HepG2 (cell line): ENCODE measurements around the gene TMEM219. TPM values are rescaled to one million over a fixed set of nuclear protein-coding genes. Genes with fewer than 3 reads are reported as not detected.

Source experiments
- ARID4A ChIP-seq: sonication (generic); formaldehyde crosslinking; IDR thresholded peaks from 2 replicates; pipeline ENCODE4 v1.5.0; 2020; ENCODE audit warnings: mild to moderate bottlenecking, missing genetic modification reagents, borderline replicate concordance
- BCL6 ChIP-seq: IDR thresholded peaks from 2 replicates; pipeline ENCODE4 v1.6.1; 2016; ENCODE audit warnings: missing genetic modification reagents, missing compliant biosample characterization
- CCDC6 ChIP-seq: sonication (generic); formaldehyde crosslinking; IDR thresholded peaks from 2 replicates; pipeline ENCODE4 v1.8.1; 2022; ENCODE audit warnings: mild to moderate bottlenecking, missing genetic modification reagents, moderate library complexity
- DR1 ChIP-seq: sonication (generic); formaldehyde crosslinking; IDR thresholded peaks from 2 replicates; pipeline ENCODE4 v1.8.0; 2021; ENCODE audit warnings: mild to moderate bottlenecking, missing genetic modification reagents, inconsistent platforms
- HOXA3 ChIP-seq: sonication (generic); formaldehyde crosslinking; IDR thresholded peaks from 2 replicates; pipeline ENCODE4 v1.5.0; 2020; ENCODE audit warnings: missing genetic modification reagents
- KAT7 ChIP-seq: IDR thresholded peaks from 2 replicates; pipeline ENCODE4 v1.6.1; 2018; ENCODE audit warnings: borderline replicate concordance, missing compliant biosample characterization
- MBNL3 ChIP-seq: fragments of 250-450 bp; sonication (Bioruptor Pico); conservative IDR thresholded peaks from 2 replicates; pipeline ENCODE4 v1.8.0; 2022; ENCODE audit warnings: mild to moderate bottlenecking, inconsistent platforms
- POLR2G ChIP-seq: fragments of 200-400 bp; formaldehyde crosslinking; IDR thresholded peaks from 2 replicates; pipeline ENCODE4 v1.6.1; 2018; ENCODE audit warnings: mild to moderate bottlenecking, low read depth, low read length, moderate library complexity
- RERE ChIP-seq: IDR thresholded peaks from 2 replicates; pipeline ENCODE4 v1.6.1; 2016; ENCODE audit warnings: low read depth, missing genetic modification reagents, missing compliant biosample characterization
- SOX13 ChIP-seq, 3 experiments: fragments of 450-650 bp in 1 of 3; sonication (generic) in 1 of 3; formaldehyde crosslinking in 1 of 3; IDR thresholded peaks in 2 of 3; conservative IDR thresholded peaks in 1 of 3; 2 replicates each; pipeline versions ENCODE4 v1.5.0 to v1.6.1; 2016 to 2020; ENCODE audit warnings: antibody characterized with exemption in 1 of 3, mild to moderate bottlenecking in 1 of 3, missing compliant biosample characterization in 1 of 3, missing genetic modification reagents in 1 of 3, moderate library complexity in 1 of 3
- TGIF2 ChIP-seq: IDR thresholded peaks from 2 replicates; pipeline ENCODE4 v1.6.1; 2016; ENCODE audit warnings: control low read depth, missing compliant biosample characterization
- ZNF160 ChIP-seq: sonication (generic); formaldehyde crosslinking; IDR thresholded peaks from 2 replicates; pipeline ENCODE4 v1.8.0; 2022; ENCODE audit warnings: mild to moderate bottlenecking, inconsistent platforms, missing genetic modification reagents
- ZNF720 ChIP-seq: sonication (generic); formaldehyde crosslinking; IDR thresholded peaks from 2 replicates; pipeline ENCODE4 v1.4.0; 2020; ENCODE audit warnings: missing genetic modification reagents
- ZNF800 ChIP-seq: sonication (generic); formaldehyde crosslinking; IDR thresholded peaks from 2 replicates; pipeline ENCODE4 v1.4.0; 2020; ENCODE audit warnings: missing genetic modification reagents
- polyA plus RNA-seq, 8 experiments: library from polyadenylated mRNA; depleted of rRNA in 3 of 8; stranded (reverse) in 7 of 8; unstranded in 1 of 8; fragments of >200 nt; fragmentation: Illumina TruSeq in 4 of 8; extraction: Trizol in 4 of 8; gene quantifications; 2 replicates each; pipeline versions ENCODE4 v1.2.1 to v1.2.3, GENCODE V29; 2011 to 2016; ENCODE audit warnings: low read depth in 4 of 8, missing spikeins in 1 of 8, mixed read lengths in 1 of 8; ENCODE audit not compliant: insufficient read depth in 1 of 8
- total RNA-seq, 5 experiments: library from RNA; depleted of rRNA; stranded (reverse); fragments of >200 nt; fragmentation: Illumina TruSeq; extraction: Trizol; gene quantifications; 2 replicates each; pipeline ENCODE4 v1.2.3, GENCODE V29; 2016; ENCODE audit warnings: low read depth in 1 of 5

TMEM219 gene
- total and polyA plus RNA-seq, 2 of the 13 experiments (the other 11 are each of a cell fraction or from before 2014, with no cell fraction given): 105 to 115 TPM

GRCh38 chr16:29961479-29962343, at the start of gene TMEM219 (continued):
- no peak for TF ChIP-seq SOX13 (IDR thresholded peaks at IDR 0.05)
- no peak; a peak in 2 of 4 replicates for TF ChIP-seq SOX13 (CRISPR knock-in tag; conservative IDR thresholded peaks at IDR 0.05 in 1 of 2, IDR thresholded peaks at IDR 0.05 in 1 of 2)
- TF ChIP-seq TGIF2 (CRISPR knock-in tag): no peak; the same call in 1 of the 2 replicates
- TF ChIP-seq HOXA3 (CRISPR knock-in tag): peak; percentile 72
- TF ChIP-seq RERE (CRISPR knock-in tag): no peak
- TF ChIP-seq POLR2G: peak; percentile 90
- TF ChIP-seq DR1 (CRISPR knock-in tag): no peak
- TF ChIP-seq ZNF720 (CRISPR knock-in tag): no peak
- TF ChIP-seq CCDC6: peak; percentile 76; the same call in 1 of the 2 replicates
- TF ChIP-seq MBNL3 (CRISPR knock-in tag): no peak
- TF ChIP-seq ARID4A (CRISPR knock-in tag): peak; percentile 70; the same call in 1 of the 2 replicates
- peak; percentile 53; the same call in 1 of the 2 replicates for TF ChIP-seq ZNF800 (CRISPR knock-in tag)
- TF ChIP-seq ZNF160 (CRISPR knock-in tag): peak; percentile 62; the same call in 1 of the 2 replicates
- TF ChIP-seq KAT7 (CRISPR knock-in tag): peak; percentile 70; the same call in 1 of the 2 replicates
- TF ChIP-seq BCL6 (CRISPR knock-in tag): peak; percentile 26; the same call in 1 of the 2 replicates
